ENCODE data around the gene KREMEN1.

Gene KREMEN1

GRCh38 chr22:29216011-29216872 is 143.4 kb downstream of the KREMEN1 start:
- no peaks in the 10 kb centered on the region for H3K36me3 ChIP-seq (ENCODE audit: insufficient read depth)

DNA sequence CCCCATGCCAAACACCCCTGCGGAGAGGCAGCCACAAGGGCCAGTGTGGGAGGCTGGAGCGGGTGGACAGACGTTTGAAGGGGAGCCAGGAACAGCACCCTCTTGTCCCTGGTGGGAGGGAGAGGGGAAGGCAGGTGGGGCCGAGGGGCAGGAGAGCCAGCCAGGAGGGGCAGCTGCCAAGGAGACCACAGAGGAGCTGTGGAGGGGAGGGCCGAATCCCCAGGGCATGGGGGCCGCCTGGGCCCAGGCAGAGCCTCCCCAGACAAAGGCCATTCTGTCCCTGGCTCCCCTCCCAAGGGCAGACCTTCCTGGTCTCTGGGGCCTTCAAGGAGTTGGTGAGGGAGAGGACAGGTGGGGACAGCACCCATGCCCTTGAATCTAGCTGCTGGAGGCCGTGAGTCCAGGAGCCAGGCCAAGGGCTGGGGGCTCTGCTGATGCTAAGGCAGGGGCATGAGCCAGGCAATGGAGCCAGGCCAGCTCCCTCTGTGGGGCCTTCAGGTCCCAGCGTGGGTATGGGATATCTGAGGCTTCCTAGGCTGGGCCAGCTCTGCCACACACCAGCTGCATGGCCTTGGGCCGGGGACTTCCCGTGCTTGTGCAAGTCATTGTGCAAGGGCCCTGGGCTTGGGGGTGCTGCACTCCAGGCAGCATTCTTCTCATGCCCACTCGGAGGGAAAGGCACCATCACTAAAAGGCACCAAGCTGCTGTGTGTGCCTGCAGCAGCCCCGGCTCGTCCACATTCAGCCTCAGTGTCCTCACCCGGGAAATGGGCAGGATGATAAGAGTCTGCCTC is 144.2 kb downstream of the KREMEN1 start:
- Histone ChIP-seq H3K4me2 (no peak overlapping the region), H3K27me3 (ENCODE audit: insufficient read depth, low read depth) (no peaks in the 10 kb centered on the region), H2AFZ (ENCODE audit: low read depth) (no peak overlapping the region), H3K4me3 (IDR thresholded peaks at IDR 0.05; ENCODE audit: insufficient read depth, low read depth, low read length) (no peak overlapping the region), H3K4me1 (ENCODE audit: low read depth, poor library complexity, severe bottlenecking) (peaks cover 4% of the 10 kb centered on the region), H3K79me2 (ENCODE audit: insufficient read depth, low read depth) (no peaks in the 10 kb centered on the region), H3K36me3 (ENCODE audit: insufficient read depth) (no peaks in the 10 kb centered on the region), H3K9ac (no peak overlapping the region), H3K27ac (no peak overlapping the region), H4K20me1 (ENCODE audit: insufficient read depth) (no peaks in the 10 kb centered on the region)
- TF ChIP-seq CTCF (conservative IDR thresholded peaks at IDR 0.05; ENCODE audit: low read depth, low read length) = no peak

More at GRCh38 chr22:29216011-29216872, 143.4 kb downstream of the KREMEN1 start:
- no peak overlapping the region for H3K4me3 ChIP-seq (IDR thresholded peaks at IDR 0.05; ENCODE audit: insufficient read depth, low read depth, low read length)
- H3K27me3 ChIP-seq (ENCODE audit: insufficient read depth, low read depth) = no peaks in the 10 kb centered on the region
- no peak for TF ChIP-seq CTCF (conservative IDR thresholded peaks at IDR 0.05; ENCODE audit: low read depth, low read length)
- no peaks in the 10 kb centered on the region for H3K79me2 ChIP-seq (ENCODE audit: insufficient read depth, low read depth)
- no peak overlapping the region for H3K9ac ChIP-seq
- H3K4me2 ChIP-seq = no peak overlapping the region
- H4K20me1 ChIP-seq (ENCODE audit: insufficient read depth) = no peaks in the 10 kb centered on the region
- H3K4me1 ChIP-seq (ENCODE audit: low read depth, poor library complexity, severe bottlenecking) = peaks cover 4% of the 10 kb centered on the region
- H2AFZ ChIP-seq (ENCODE audit: low read depth) = no peak overlapping the region
- H3K27ac ChIP-seq = no peak overlapping the region
